A673 (cell line): Measurements from ENCODE around the gene INHBB.

Source experiments
- EZH2 ChIP-seq: fragments of 200-600 bp; sonication (generic); IDR thresholded peaks from 2 replicates; pipeline ENCODE4 v1.6.1; 2017; ENCODE audit warnings: borderline replicate concordance, low read depth, mild to moderate bottlenecking, mixed read lengths, antibody characterized with exemption, low read length; ENCODE audit not compliant: poor library complexity, severe bottlenecking
- TF ChIP-seq, protein P1 (sequence below): fragments of 300-800, 200-600 bp; sonication (generic); conservative IDR thresholded peaks from 2 replicates; pipeline ENCODE4 v1.5.1; 2017; ENCODE audit warnings: low read depth, mild to moderate bottlenecking, antibody characterized with exemption, low read length, moderate library complexity, mixed read lengths

GRCh38 chr2:120346667-120347358 is 877 bp downstream of the INHBB start:
- TF ChIP-seq, protein P1, sequence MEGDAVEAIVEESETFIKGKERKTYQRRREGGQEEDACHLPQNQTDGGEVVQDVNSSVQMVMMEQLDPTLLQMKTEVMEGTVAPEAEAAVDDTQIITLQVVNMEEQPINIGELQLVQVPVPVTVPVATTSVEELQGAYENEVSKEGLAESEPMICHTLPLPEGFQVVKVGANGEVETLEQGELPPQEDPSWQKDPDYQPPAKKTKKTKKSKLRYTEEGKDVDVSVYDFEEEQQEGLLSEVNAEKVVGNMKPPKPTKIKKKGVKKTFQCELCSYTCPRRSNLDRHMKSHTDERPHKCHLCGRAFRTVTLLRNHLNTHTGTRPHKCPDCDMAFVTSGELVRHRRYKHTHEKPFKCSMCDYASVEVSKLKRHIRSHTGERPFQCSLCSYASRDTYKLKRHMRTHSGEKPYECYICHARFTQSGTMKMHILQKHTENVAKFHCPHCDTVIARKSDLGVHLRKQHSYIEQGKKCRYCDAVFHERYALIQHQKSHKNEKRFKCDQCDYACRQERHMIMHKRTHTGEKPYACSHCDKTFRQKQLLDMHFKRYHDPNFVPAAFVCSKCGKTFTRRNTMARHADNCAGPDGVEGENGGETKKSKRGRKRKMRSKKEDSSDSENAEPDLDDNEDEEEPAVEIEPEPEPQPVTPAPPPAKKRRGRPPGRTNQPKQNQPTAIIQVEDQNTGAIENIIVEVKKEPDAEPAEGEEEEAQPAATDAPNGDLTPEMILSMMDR, result no peak
- peak; percentile 99 for TF ChIP-seq EZH2
